ENCODE measurements around the gene FAM24B. TPM values are rescaled to one million over a fixed set of nuclear protein-coding genes. Genes with fewer than 3 reads are reported as not detected.

The FAM24B gene
- total and polyA plus RNA-seq, 4 donors, result 0.21 to 2.0 (median 0.84) TPM; not detected in 1

DNA sequence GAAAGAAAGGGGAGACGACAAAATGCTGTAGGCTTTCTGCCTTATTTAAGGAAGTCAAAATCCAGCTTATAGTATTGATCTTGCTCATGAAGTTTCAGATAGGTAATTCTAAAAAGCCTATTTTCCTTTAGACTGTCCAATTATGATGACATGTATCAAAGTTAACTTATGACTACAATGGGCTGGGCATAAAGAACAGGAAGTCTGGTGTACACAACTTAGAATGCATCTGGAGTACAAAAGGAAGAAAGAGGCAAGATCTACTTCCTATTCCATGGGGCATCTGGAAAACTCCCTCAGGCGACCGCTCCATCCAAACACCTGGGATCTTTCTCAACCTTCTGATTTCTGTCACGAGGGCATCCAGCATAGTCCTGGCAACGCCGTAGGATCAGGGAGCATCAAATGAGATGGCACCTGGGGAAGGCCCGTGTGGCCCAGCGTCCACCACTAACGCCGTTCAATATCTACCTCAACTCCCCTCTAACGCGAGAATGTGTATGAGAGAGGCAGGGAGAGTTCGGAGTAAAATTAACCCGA is 512 bp downstream of the FAM24B start:
- 48% methylated on average over 14 of the region's 14 CpGs for WGBS
- Histone ChIP-seq H3K27me3 (ENCODE audit: control insufficient read depth in 4 of 4, insufficient read depth in 4 of 4, low read length in 3 of 4) (no peaks in the 10 kb centered on the region), H3K27ac (ENCODE audit: low read depth in 1 of 2, low read length in 2 of 2) (no peak overlapping the region), H3K36me3 (ENCODE audit: control insufficient read depth in 4 of 4, insufficient read depth in 3 of 4, low read depth in 1 of 4, low read length in 3 of 4) (no peaks in the 10 kb centered on the region), H3K9ac (ENCODE audit: low read depth in 1 of 2, low read length in 2 of 2) (peak overlapping the region in 1 of 2 donors; percentile 11), H3K4me3 (ENCODE audit: low read depth in 1 of 3, low read length in 3 of 3) (peak overlapping the region; percentile 39 to 77 (median 51)), H3K4me1 (ENCODE audit: control insufficient read depth in 4 of 4, insufficient read depth in 4 of 4, low read length in 3 of 4) (peaks cover 5 to 16% (median 11%) of the 10 kb centered on the region in 4 donors), H3K9me3 (ENCODE audit: control insufficient read depth in 4 of 4, low read length in 3 of 4) (no peaks in the 10 kb centered on the region)
- no peak for DNase-seq (ENCODE audit: low spot score)
- no peak for TF ChIP-seq EGR1 (IDR thresholded peaks at IDR 0.05; ENCODE audit: low read depth in 2 of 2)
- no peak for TF ChIP-seq JUND (IDR thresholded peaks at IDR 0.05)
- TF ChIP-seq TAF1 (conservative IDR thresholded peaks at IDR 0.05), result no peak

DNA sequence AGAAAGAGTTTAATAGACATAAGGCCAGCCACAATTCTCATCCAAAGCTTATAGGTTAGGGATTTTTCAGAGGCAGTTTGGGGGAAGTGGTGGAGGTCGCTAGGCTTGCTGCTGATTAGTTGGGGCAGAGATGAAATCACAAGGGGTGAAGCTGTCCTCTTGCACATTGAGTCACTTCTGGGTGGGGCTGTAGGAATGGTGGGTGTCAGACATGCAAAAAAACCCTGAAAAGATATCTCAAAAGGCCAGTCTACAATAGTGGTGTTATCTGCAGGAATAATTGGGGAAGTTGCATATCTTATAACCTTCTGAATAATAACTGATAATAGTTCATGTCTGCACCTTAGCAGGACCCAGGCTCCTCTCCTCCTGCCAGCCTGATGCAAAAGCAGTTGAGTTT is 2.1 kb downstream of the FAM24B start:
- no peaks in the 10 kb centered on the region for H3K36me3 ChIP-seq (ENCODE audit: control insufficient read depth in 4 of 4, insufficient read depth in 3 of 4, low read depth in 1 of 4, low read length in 3 of 4)
- 85% methylated on average over 1 of the region's 1 CpG for WGBS
- no peaks in the 10 kb centered on the region for H3K27me3 ChIP-seq (ENCODE audit: control insufficient read depth in 4 of 4, insufficient read depth in 4 of 4, low read length in 3 of 4)
- H3K4me3 ChIP-seq (ENCODE audit: low read depth in 1 of 3, low read length in 3 of 3), result no peak overlapping the region
- no peaks in the 10 kb centered on the region for H3K9me3 ChIP-seq (ENCODE audit: control insufficient read depth in 4 of 4, low read length in 3 of 4)
- no peak overlapping the region for H3K9ac ChIP-seq (ENCODE audit: low read depth in 1 of 2, low read length in 2 of 2)
- TF ChIP-seq NR2F2 (IDR thresholded peaks at IDR 0.05) (no peak), YY1 (IDR thresholded peaks at IDR 0.05) (no peak), ZBTB33 (IDR thresholded peaks at IDR 0.05) (no peak), EGR1 (IDR thresholded peaks at IDR 0.05; ENCODE audit: low read depth in 2 of 2) (no peak), FOXA2 (IDR thresholded peaks at IDR 0.05) (no peak)
- TF ChIP-seq, protein P1, sequence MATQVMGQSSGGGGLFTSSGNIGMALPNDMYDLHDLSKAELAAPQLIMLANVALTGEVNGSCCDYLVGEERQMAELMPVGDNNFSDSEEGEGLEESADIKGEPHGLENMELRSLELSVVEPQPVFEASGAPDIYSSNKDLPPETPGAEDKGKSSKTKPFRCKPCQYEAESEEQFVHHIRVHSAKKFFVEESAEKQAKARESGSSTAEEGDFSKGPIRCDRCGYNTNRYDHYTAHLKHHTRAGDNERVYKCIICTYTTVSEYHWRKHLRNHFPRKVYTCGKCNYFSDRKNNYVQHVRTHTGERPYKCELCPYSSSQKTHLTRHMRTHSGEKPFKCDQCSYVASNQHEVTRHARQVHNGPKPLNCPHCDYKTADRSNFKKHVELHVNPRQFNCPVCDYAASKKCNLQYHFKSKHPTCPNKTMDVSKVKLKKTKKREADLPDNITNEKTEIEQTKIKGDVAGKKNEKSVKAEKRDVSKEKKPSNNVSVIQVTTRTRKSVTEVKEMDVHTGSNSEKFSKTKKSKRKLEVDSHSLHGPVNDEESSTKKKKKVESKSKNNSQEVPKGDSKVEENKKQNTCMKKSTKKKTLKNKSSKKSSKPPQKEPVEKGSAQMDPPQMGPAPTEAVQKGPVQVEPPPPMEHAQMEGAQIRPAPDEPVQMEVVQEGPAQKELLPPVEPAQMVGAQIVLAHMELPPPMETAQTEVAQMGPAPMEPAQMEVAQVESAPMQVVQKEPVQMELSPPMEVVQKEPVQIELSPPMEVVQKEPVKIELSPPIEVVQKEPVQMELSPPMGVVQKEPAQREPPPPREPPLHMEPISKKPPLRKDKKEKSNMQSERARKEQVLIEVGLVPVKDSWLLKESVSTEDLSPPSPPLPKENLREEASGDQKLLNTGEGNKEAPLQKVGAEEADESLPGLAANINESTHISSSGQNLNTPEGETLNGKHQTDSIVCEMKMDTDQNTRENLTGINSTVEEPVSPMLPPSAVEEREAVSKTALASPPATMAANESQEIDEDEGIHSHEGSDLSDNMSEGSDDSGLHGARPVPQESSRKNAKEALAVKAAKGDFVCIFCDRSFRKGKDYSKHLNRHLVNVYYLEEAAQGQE (IDR thresholded peaks at IDR 0.05), result no peak
- DNase-seq (ENCODE audit: low spot score), result no peak
- H3K27ac ChIP-seq (ENCODE audit: low read depth in 1 of 2, low read length in 2 of 2), result no peak overlapping the region
- peaks cover 5 to 16% (median 11%) of the 10 kb centered on the region in 4 donors for H3K4me1 ChIP-seq (ENCODE audit: control insufficient read depth in 4 of 4, insufficient read depth in 4 of 4, low read length in 3 of 4)

DNA sequence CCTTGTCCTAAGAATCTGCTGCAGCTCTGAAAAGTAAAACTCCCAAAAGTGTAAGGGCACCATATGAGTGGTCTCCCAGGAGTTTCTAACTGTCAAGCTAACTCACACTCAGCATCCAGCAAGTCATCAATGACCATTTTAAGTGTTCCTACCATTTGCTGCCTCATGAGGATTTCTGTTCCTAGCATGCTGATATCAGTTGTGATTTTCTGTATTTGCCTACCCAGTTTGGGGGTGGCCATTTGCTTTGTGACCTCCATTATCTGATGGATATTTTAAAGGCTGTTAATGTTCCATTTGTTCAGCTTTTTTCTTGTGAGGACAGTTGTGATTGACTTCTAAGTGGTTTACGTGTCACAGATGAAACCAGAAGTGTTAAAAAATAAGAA is 2.9 kb downstream of the FAM24B start:
- H3K4me1 ChIP-seq (ENCODE audit: control insufficient read depth in 4 of 4, insufficient read depth in 4 of 4, low read length in 3 of 4), result peaks cover 5 to 16% (median 11%) of the 10 kb centered on the region in 4 donors
- no peak overlapping the region for H3K9ac ChIP-seq (ENCODE audit: low read depth in 1 of 2, low read length in 2 of 2)
- no peaks in the 10 kb centered on the region for H3K9me3 ChIP-seq (ENCODE audit: control insufficient read depth in 4 of 4, low read length in 3 of 4)
- DNase-seq (ENCODE audit: low spot score), result no peak
- H3K36me3 ChIP-seq (ENCODE audit: control insufficient read depth in 4 of 4, insufficient read depth in 3 of 4, low read depth in 1 of 4, low read length in 3 of 4), result no peaks in the 10 kb centered on the region
- no peaks in the 10 kb centered on the region for H3K27me3 ChIP-seq (ENCODE audit: control insufficient read depth in 4 of 4, insufficient read depth in 4 of 4, low read length in 3 of 4)
- no peak overlapping the region for H3K4me3 ChIP-seq (ENCODE audit: low read depth in 1 of 3, low read length in 3 of 3)
- 94% methylated on average over 1 of the region's 1 CpG for WGBS
- no peak overlapping the region for H3K27ac ChIP-seq (ENCODE audit: low read depth in 1 of 2, low read length in 2 of 2)
- TF ChIP-seq FOXA2 (IDR thresholded peaks at IDR 0.05) (no peak), RXRA (IDR thresholded peaks at IDR 0.05) (no peak), YY1 (IDR thresholded peaks at IDR 0.05) (no peak), ZBTB33 (IDR thresholded peaks at IDR 0.05) (no peak), TAF1 (conservative IDR thresholded peaks at IDR 0.05) (no peak), RAD21 (IDR thresholded peaks at IDR 0.05) (no peak), HNF4A (conservative IDR thresholded peaks at IDR 0.05) (no peak), HNF4G (IDR thresholded peaks at IDR 0.05) (no peak), EGR1 (IDR thresholded peaks at IDR 0.05; ENCODE audit: low read depth in 2 of 2) (no peak), NR2F2 (IDR thresholded peaks at IDR 0.05) (no peak), SP1 (IDR thresholded peaks at IDR 0.05) (no peak), GABPA (IDR thresholded peaks at IDR 0.05 in 1 of 2, conservative IDR thresholded peaks at IDR 0.05 in 1 of 2) (no peak), FOXA1 (IDR thresholded peaks at IDR 0.05) (no peak)
- TF ChIP-seq, protein P1 (IDR thresholded peaks at IDR 0.05), result no peak
- TF ChIP-seq, protein P2, sequence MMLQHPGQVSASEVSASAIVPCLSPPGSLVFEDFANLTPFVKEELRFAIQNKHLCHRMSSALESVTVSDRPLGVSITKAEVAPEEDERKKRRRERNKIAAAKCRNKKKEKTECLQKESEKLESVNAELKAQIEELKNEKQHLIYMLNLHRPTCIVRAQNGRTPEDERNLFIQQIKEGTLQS (IDR thresholded peaks at IDR 0.05), result no peak

Measured in liver (tissue), 9 donors.